ENCODE data around the gene NOX3. TPM values are rescaled to one million over a fixed set of nuclear protein-coding genes. Genes with fewer than 3 reads are reported as not detected.

Gene NOX3
- total RNA-seq, 1 donor from 2014 or later = not detected

DNA sequence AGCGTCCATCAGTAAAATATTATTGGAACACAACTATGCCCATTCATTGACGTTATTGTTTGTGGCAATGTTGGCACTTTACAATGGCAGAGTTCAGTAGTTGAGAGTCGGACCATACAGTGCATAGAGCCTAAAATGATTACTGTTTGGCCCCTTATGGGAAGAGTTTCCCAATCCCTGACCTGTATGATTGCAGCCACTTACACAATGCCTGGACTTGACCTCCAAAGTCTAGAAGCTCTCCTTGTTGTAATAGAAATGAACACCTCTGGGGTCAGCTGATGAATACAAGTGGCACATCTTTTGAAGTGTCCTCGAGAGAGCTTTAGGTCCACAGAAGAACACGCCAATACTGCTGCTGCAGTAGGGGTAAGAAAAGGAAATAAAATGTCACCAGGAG, 59.0 kb downstream of the NOX3 start:
- H3K36me3 Mint-ChIP-seq (ENCODE audit: unreplicated experiment) = no peaks in the 10 kb centered on the region
- TF ChIP-seq, protein P1, sequence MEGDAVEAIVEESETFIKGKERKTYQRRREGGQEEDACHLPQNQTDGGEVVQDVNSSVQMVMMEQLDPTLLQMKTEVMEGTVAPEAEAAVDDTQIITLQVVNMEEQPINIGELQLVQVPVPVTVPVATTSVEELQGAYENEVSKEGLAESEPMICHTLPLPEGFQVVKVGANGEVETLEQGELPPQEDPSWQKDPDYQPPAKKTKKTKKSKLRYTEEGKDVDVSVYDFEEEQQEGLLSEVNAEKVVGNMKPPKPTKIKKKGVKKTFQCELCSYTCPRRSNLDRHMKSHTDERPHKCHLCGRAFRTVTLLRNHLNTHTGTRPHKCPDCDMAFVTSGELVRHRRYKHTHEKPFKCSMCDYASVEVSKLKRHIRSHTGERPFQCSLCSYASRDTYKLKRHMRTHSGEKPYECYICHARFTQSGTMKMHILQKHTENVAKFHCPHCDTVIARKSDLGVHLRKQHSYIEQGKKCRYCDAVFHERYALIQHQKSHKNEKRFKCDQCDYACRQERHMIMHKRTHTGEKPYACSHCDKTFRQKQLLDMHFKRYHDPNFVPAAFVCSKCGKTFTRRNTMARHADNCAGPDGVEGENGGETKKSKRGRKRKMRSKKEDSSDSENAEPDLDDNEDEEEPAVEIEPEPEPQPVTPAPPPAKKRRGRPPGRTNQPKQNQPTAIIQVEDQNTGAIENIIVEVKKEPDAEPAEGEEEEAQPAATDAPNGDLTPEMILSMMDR (IDR thresholded peaks at IDR 0.05) = no peak
- H3K4me3 Mint-ChIP-seq (ENCODE audit: unreplicated experiment) = no peak overlapping the region
- H3K27me3 Mint-ChIP-seq (ENCODE audit: unreplicated experiment) = no peaks in the 10 kb centered on the region
- no peaks in the 10 kb centered on the region for H3K9me3 Mint-ChIP-seq (ENCODE audit: unreplicated experiment)
- no peaks in the 10 kb centered on the region for H3K4me1 Mint-ChIP-seq (ENCODE audit: unreplicated experiment)
- no peak for DNase-seq (ENCODE audit: extremely low spot score, unreplicated experiment)
- no peak overlapping the region for H3K27ac Mint-ChIP-seq (ENCODE audit: unreplicated experiment)

DNA sequence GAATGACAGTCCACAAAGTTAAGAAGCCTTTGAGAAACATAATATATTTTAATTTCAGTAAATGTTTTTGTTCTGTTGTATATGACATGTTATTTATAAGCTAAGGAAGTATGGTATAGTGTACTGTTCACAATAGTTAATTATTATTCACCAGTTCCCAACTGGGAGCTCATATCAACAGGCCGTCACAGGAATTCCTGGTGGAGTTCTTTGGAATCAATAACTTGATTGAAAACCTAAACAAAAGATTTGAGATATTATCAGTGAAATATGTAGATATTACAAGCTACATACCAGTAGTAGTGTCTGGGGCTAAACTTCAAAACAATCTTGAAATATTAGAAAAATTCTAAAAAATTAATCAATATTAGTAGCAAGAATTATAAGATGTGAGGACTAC, 60.3 kb downstream of the NOX3 start:
- H3K27me3 Mint-ChIP-seq (ENCODE audit: unreplicated experiment) = no peaks in the 10 kb centered on the region

DNA sequence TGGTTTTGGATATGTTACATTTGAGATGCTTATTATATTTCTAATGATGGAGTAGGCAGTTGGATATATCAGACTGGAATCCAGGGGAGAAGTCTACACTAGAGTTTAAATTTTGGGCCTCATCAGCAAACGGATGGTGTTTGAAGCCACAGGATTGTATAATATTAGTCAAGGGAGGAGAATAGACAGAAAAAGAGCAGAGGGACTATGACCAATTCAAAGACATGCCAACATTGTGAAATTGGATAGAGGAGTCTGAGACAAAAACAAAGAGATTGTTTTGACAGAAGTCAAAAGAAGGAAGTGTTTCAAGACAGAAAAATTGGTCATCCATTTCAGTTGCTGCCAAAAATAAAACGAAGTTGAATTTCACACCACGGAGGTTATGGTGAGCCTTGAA, 66.5 kb downstream of the NOX3 start:
- DNase-seq (ENCODE audit: extremely low spot score, unreplicated experiment) = no peak
- TF ChIP-seq, protein P1 (IDR thresholded peaks at IDR 0.05) = no peak
- no peaks in the 10 kb centered on the region for H3K4me1 Mint-ChIP-seq (ENCODE audit: unreplicated experiment)
- H3K27ac Mint-ChIP-seq (ENCODE audit: unreplicated experiment) = no peak overlapping the region
- no peak overlapping the region for H3K4me3 Mint-ChIP-seq (ENCODE audit: unreplicated experiment)
- H3K36me3 Mint-ChIP-seq (ENCODE audit: unreplicated experiment) = no peaks in the 10 kb centered on the region
- no peaks in the 10 kb centered on the region for H3K27me3 Mint-ChIP-seq (ENCODE audit: unreplicated experiment)
- peaks cover 10% of the 10 kb centered on the region for H3K9me3 Mint-ChIP-seq (ENCODE audit: unreplicated experiment)

More for the DNA sequence above, 60.3 kb downstream of the NOX3 start:
- no peak overlapping the region for H3K4me3 Mint-ChIP-seq (ENCODE audit: unreplicated experiment)
- H3K36me3 Mint-ChIP-seq (ENCODE audit: unreplicated experiment) = no peaks in the 10 kb centered on the region
- no peaks in the 10 kb centered on the region for H3K9me3 Mint-ChIP-seq (ENCODE audit: unreplicated experiment)
- TF ChIP-seq, protein P1 (IDR thresholded peaks at IDR 0.05) = no peak
- no peak for DNase-seq (ENCODE audit: extremely low spot score, unreplicated experiment)
- no peaks in the 10 kb centered on the region for H3K4me1 Mint-ChIP-seq (ENCODE audit: unreplicated experiment)
- no peak overlapping the region for H3K27ac Mint-ChIP-seq (ENCODE audit: unreplicated experiment)

DNA sequence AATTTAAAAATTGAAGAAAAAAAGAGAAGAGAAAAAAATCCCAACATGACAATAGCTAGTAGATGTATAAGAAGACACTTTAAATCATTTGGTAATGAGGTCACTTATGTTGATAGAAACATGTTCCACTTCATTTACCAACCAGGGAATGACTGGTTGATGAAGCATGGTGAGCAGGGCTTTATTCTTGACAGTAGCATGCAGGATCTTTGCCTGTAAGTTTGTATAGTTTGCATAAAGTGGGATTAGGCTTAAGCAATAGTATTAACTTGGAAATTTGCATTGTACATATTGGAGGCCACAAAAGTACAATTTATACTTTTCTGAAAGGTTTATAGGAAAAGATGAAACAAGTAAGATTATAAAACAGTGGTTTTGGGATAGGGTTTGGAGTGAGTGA, 67.0 kb downstream of the NOX3 start:
- no peak for DNase-seq (ENCODE audit: extremely low spot score, unreplicated experiment)
- H3K4me1 Mint-ChIP-seq (ENCODE audit: unreplicated experiment) = no peaks in the 10 kb centered on the region
- no peak overlapping the region for H3K27ac Mint-ChIP-seq (ENCODE audit: unreplicated experiment)
- TF ChIP-seq, protein P1 (IDR thresholded peaks at IDR 0.05) = no peak
- H3K4me3 Mint-ChIP-seq (ENCODE audit: unreplicated experiment) = no peak overlapping the region
- H3K36me3 Mint-ChIP-seq (ENCODE audit: unreplicated experiment) = no peaks in the 10 kb centered on the region
- H3K27me3 Mint-ChIP-seq (ENCODE audit: unreplicated experiment) = no peaks in the 10 kb centered on the region
- H3K9me3 Mint-ChIP-seq (ENCODE audit: unreplicated experiment) = peaks cover 10% of the 10 kb centered on the region

DNA sequence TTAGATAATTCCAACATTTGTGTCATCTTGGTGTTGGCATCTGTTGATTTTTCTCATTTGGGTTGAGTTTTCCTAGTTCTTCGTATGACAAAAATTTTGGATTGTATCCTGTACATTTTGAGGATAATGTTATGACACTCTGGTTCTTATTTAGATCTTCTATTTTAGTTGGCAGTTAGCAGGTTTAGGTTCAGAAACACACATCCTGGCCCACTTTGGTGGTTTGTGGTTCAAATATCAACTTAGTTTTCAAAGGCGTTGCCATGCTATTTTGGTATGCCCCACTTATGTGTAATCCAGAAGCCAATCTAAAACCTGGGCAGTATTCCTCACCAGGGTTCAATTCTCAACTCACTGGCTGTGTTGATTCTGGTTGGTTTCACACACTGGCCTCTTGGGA, 68.2 kb downstream of the NOX3 start:
- Mint-ChIP-seq H3K4me1 (ENCODE audit: unreplicated experiment) (no peaks in the 10 kb centered on the region), H3K27ac (ENCODE audit: unreplicated experiment) (no peak overlapping the region), H3K4me3 (ENCODE audit: unreplicated experiment) (no peak overlapping the region), H3K27me3 (ENCODE audit: unreplicated experiment) (no peaks in the 10 kb centered on the region), H3K9me3 (ENCODE audit: unreplicated experiment) (peaks cover 10% of the 10 kb centered on the region), H3K36me3 (ENCODE audit: unreplicated experiment) (no peaks in the 10 kb centered on the region)
- DNase-seq (ENCODE audit: extremely low spot score, unreplicated experiment) = no peak
- TF ChIP-seq, protein P1 (IDR thresholded peaks at IDR 0.05) = no peak
